HepG2 (cell line): ENCODE results near the gene CEP19. TPM values are rescaled to one million over a fixed set of nuclear protein-coding genes. Genes with fewer than 3 reads are reported as not detected.
A peak's percentile ranks its signal among the peaks of the same experiment; 100 is the strongest.

ENCODE experiments used
- IKZF5 ChIP-seq: IDR thresholded peaks from 2 replicates; pipeline ENCODE4 v1.6.1; 2018; ENCODE audit warnings: missing genetic modification reagents, mild to moderate bottlenecking, missing compliant biosample characterization
- PRPF4 ChIP-seq: fragments of 200-400 bp; formaldehyde crosslinking; IDR thresholded peaks from 2 replicates; pipeline ENCODE4 v1.6.1; 2016; ENCODE audit warnings: low read length, low read depth; ENCODE audit not compliant: poor library complexity, severe bottlenecking
- RBM22 ChIP-seq: fragments of 200-400 bp; formaldehyde crosslinking; optimal IDR thresholded peaks from 2 replicates; pipeline ENCODE3; 2017; ENCODE audit warnings: mild to moderate bottlenecking, low read length, moderate library complexity
- REL ChIP-seq: sonication (generic); formaldehyde crosslinking; conservative IDR thresholded peaks from 2 replicates; pipeline ENCODE4 v1.8.0; 2022; ENCODE audit warnings: mild to moderate bottlenecking, missing genetic modification reagents, moderate library complexity
- TFE3 ChIP-seq: IDR thresholded peaks from 2 replicates; pipeline ENCODE4 v1.6.1; 2016
- ZNF207 ChIP-seq: fragments of 450-650 bp; IDR thresholded peaks from 2 replicates; pipeline ENCODE4 v1.6.1; 2016; ENCODE audit warnings: antibody characterized with exemption, borderline replicate concordance
- ZNF281 ChIP-seq: sonication (generic); formaldehyde crosslinking; IDR thresholded peaks from 2 replicates; pipeline ENCODE4 v1.4.0; 2020; ENCODE audit warnings: missing genetic modification reagents, borderline replicate concordance
- ZNF430 ChIP-seq: sonication (generic); formaldehyde crosslinking; IDR thresholded peaks from 2 replicates; pipeline ENCODE4 v1.9.0; 2021; ENCODE audit warnings: mild to moderate bottlenecking, missing genetic modification reagents
- ZNF607 ChIP-seq: sonication (generic); formaldehyde crosslinking; IDR thresholded peaks from 2 replicates; pipeline ENCODE4 v1.5.1; 2020; ENCODE audit warnings: missing genetic modification reagents, mild to moderate bottlenecking, borderline replicate concordance
- polyA plus RNA-seq, 8 experiments: library from polyadenylated mRNA; depleted of rRNA in 3 of 8; stranded (reverse) in 7 of 8; unstranded in 1 of 8; fragments of >200 nt; fragmentation: Illumina TruSeq in 4 of 8; extraction: Trizol in 4 of 8; gene quantifications; 2 replicates each; pipeline versions ENCODE4 v1.2.1 to v1.2.3, GENCODE V29; 2011 to 2016; ENCODE audit warnings: low read depth in 4 of 8, missing spikeins in 1 of 8, mixed read lengths in 1 of 8; ENCODE audit not compliant: insufficient read depth in 1 of 8
- total RNA-seq, 5 experiments: library from RNA; depleted of rRNA; stranded (reverse); fragments of >200 nt; fragmentation: Illumina TruSeq; extraction: Trizol; gene quantifications; 2 replicates each; pipeline ENCODE4 v1.2.3, GENCODE V29; 2016; ENCODE audit warnings: low read depth in 1 of 5

Gene CEP19
- total and polyA plus RNA-seq, 2 of the 13 experiments (the other 11 are each of a cell fraction or from before 2014, with no cell fraction given): 0.48 to 1.2 TPM

- TF ChIP-seq ZNF281 (CRISPR knock-in tag) (no peak), RBM22 (no peak), ZNF607 (CRISPR knock-in tag) (no peak), TFE3 (CRISPR knock-in tag) (no peak), PRPF4 (no peak), ZNF207 (no peak), ZNF430 (CRISPR knock-in tag) (0 out of 2 replicates have a peak, but pooled peaks have one; percentile 60), IKZF5 (CRISPR knock-in tag) (0 out of 2 replicates have a peak, but pooled peaks have one; percentile 17), REL (CRISPR knock-in tag) (no peak)
Observed at GRCh38 chr3:196711838-196712513, at the start of gene CEP19, which contains the start of gene PIGX (continued).
